ENCODE measurements around the gene KMT2B. TPM values are rescaled to one million over a fixed set of nuclear protein-coding genes. Genes with fewer than 3 reads are reported as not detected.
"Not testable (repeated sequence)": the region's sequence is repeated elsewhere in the genome, so short reads cannot be mapped to it uniquely, and the experiment has no call there.

The KMT2B gene
- total RNA-seq, 1 donor from 2014 or later, result 7.3 TPM

- no peak for DNase-seq
These were observed 6.7 kb upstream of the KMT2B start for GRCh38 chr19:35710784-35711723.

GRCh38 chr19:35712567-35713505, 5.0 kb upstream of the KMT2B start:
- DNase-seq, result no peak

- no peak for DNase-seq
These were observed 4.3 kb upstream of the KMT2B start for GRCh38 chr19:35713506-35713850.

- no peak for DNase-seq
These were observed 3.8 kb upstream of the KMT2B start for GRCh38 chr19:35713904-35714495.

GRCh38 chr19:35714601-35715354, 3.0 kb upstream of the KMT2B start:
- no peak for DNase-seq

- DNase-seq, result no peak
These were observed 2.4 kb upstream of the KMT2B start for GRCh38 chr19:35715355-35715809.

GRCh38 chr19:35715981-35716800, 1.6 kb upstream of the KMT2B start:
- peak; percentile 60 for DNase-seq

GRCh38 chr19:35716801-35717664, 770 bp upstream of the KMT2B start:
- DNase-seq, result peak; percentile 95

GRCh38 chr19:35718345-35719041, 690 bp downstream of the KMT2B start:
- peak; percentile 47 for DNase-seq

GRCh38 chr19:35719402-35720162, 1.8 kb downstream of the KMT2B start:
- no peak for DNase-seq

- no peak for DNase-seq
These were observed 2.3 kb downstream of the KMT2B start for GRCh38 chr19:35720163-35720524.

- DNase-seq, result no peak
These were observed 2.8 kb downstream of the KMT2B start for GRCh38 chr19:35720648-35721047.

- DNase-seq, result no peak
These were observed 3.6 kb downstream of the KMT2B start for GRCh38 chr19:35721374-35721773.

GRCh38 chr19:35722461-35722860, 4.7 kb downstream of the KMT2B start:
- no peak for DNase-seq

GRCh38 chr19:35722897-35723296, 5.1 kb downstream of the KMT2B start:
- no peak for DNase-seq

- no peak for DNase-seq
These were observed 5.9 kb downstream of the KMT2B start for GRCh38 chr19:35723671-35724070.

- DNase-seq, result not testable (repeated sequence)
These were observed 6.3 kb downstream of the KMT2B start for GRCh38 chr19:35724132-35724531.

GRCh38 chr19:35724560-35724959, 6.8 kb downstream of the KMT2B start:
- no peak for DNase-seq
